H1 (cell line): Measurements from ENCODE around the gene CSNK1D.

Source experiments
- CHD2 ChIP-seq: IDR thresholded peaks from 2 replicates; pipeline ENCODE4 v1.6.1; 2012; ENCODE audit warnings: low read length, improper control_type of control experiment
- EZH2 ChIP-seq: fragments of 200-600 bp; sonication (generic); IDR thresholded peaks from 2 replicates; pipeline ENCODE4 v1.7.1; 2012; ENCODE audit warnings: low read depth, mild to moderate bottlenecking, moderate library complexity, low read length, inconsistent platforms; ENCODE audit not compliant: severe bottlenecking
- GABPA ChIP-seq: IDR thresholded peaks from 2 replicates; pipeline ENCODE4 v1.6.1; 2011; ENCODE audit warnings: mild to moderate bottlenecking, low read length, moderate library complexity, borderline replicate concordance; ENCODE audit not compliant: insufficient read depth
- HDAC6 ChIP-seq: IDR thresholded peaks from one replicate; pipeline ENCODE4 v1.7.1; 2012; ENCODE audit warnings: low read depth, mild to moderate bottlenecking, inconsistent platforms, low read length, moderate library complexity
- POLR2A ChIP-seq, 2 experiments: IDR thresholded peaks; 1 replicate in 1 of 2; 2 replicates in 1 of 2; pipeline ENCODE4 v1.6.1; 2011; ENCODE audit warnings: low read depth in 2 of 2, low read length in 2 of 2, mild to moderate bottlenecking in 2 of 2; ENCODE audit errors: control extremely low read depth in 1 of 2
- POLR2AphosphoS5 ChIP-seq: IDR thresholded peaks from 2 replicates; pipeline ENCODE4 v1.6.1; 2011; ENCODE audit warnings: low read depth, low read length
- SAP30 ChIP-seq: fragments of 300-600 bp; sonication (generic); IDR thresholded peaks from 2 replicates; pipeline ENCODE4 v1.7.1; 2012; ENCODE audit warnings: low read length, moderate library complexity, mild to moderate bottlenecking, inconsistent platforms; ENCODE audit not compliant: insufficient read depth, insufficient replicate concordance
- SIRT6 ChIP-seq: IDR thresholded peaks from one replicate; pipeline ENCODE4 v1.7.1; 2012; ENCODE audit warnings: low read length, inconsistent platforms
- TBP ChIP-seq: IDR thresholded peaks from 2 replicates; pipeline ENCODE4 v1.6.1; 2011; ENCODE audit warnings: low read depth, low read length, improper control_type of control experiment
- ZNF274 ChIP-seq: IDR thresholded peaks from 2 replicates; pipeline ENCODE4 v1.7.0; 2012; ENCODE audit warnings: low read length, borderline replicate concordance; ENCODE audit errors: extremely low read depth
- TF ChIP-seq, protein P1 (sequence below), 3 experiments: IDR thresholded peaks; 1 replicate in 2 of 3; 2 replicates in 1 of 3; pipeline versions ENCODE4 v1.5.1 to v1.6.1; 2011; ENCODE audit warnings: low read length in 3 of 3, mild to moderate bottlenecking in 3 of 3, inconsistent platforms in 2 of 3, low read depth in 1 of 3, moderate library complexity in 1 of 3; ENCODE audit not compliant: insufficient read depth in 1 of 3; ENCODE audit errors: control extremely low read depth in 1 of 3
- TF ChIP-seq, protein P2 (sequence below): IDR thresholded peaks from 2 replicates; pipeline ENCODE4 v1.6.1; 2012; ENCODE audit warnings: inconsistent platforms
- TF ChIP-seq, protein P3 (sequence below): IDR thresholded peaks from 2 replicates; pipeline ENCODE4 v1.6.1; 2012; ENCODE audit warnings: inconsistent platforms

DNA sequence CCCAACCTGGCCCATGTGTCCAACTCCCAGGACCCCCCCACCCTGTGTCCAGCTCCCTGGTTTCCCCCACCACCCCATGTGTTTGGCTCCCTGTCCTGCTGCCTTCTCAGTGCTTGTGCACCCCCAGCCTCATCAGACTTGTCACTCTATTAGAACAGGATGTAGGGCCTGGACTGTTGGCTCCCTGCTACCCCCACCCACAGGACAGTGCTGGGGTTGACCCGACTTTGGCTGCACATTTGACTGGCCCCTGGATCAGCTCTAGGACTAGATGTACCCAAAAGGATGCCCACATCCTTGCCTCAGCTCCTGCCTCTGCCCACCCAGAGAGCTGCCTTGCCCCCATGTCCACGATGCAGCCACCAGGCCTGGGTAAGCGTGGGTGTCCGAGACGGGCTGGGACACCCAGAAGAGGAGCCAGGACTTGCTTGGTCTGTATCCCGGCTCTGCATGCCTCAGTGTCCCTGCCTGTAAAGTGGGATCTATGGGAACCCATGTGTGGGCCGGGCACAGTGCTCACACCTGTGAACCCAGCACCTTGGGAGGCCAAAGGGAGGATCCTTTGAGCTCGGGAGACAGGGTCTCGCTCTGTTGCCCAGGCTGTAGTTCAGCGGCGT is 59.4 kb downstream of the CSNK1D start:
- TF ChIP-seq TBP (no peak), POLR2AphosphoS5 (no peak), CHD2 (no peak), ZNF274 (no peak), GABPA (no peak), POLR2A (IDR thresholded peaks at IDR 0.05; ENCODE audit: control extremely low read depth in 1 of 2, low read depth in 2 of 2, low read length in 2 of 2) (no peak), HDAC6 (no peak), EZH2 (no peak), SIRT6 (no peak), SAP30 (no peak)
- TF ChIP-seq, protein P1, sequence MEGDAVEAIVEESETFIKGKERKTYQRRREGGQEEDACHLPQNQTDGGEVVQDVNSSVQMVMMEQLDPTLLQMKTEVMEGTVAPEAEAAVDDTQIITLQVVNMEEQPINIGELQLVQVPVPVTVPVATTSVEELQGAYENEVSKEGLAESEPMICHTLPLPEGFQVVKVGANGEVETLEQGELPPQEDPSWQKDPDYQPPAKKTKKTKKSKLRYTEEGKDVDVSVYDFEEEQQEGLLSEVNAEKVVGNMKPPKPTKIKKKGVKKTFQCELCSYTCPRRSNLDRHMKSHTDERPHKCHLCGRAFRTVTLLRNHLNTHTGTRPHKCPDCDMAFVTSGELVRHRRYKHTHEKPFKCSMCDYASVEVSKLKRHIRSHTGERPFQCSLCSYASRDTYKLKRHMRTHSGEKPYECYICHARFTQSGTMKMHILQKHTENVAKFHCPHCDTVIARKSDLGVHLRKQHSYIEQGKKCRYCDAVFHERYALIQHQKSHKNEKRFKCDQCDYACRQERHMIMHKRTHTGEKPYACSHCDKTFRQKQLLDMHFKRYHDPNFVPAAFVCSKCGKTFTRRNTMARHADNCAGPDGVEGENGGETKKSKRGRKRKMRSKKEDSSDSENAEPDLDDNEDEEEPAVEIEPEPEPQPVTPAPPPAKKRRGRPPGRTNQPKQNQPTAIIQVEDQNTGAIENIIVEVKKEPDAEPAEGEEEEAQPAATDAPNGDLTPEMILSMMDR (IDR thresholded peaks at IDR 0.05; ENCODE audit: control extremely low read depth in 1 of 3, insufficient read depth in 1 of 3, low read depth in 1 of 3, low read length in 3 of 3): no peak
- TF ChIP-seq, protein P2, sequence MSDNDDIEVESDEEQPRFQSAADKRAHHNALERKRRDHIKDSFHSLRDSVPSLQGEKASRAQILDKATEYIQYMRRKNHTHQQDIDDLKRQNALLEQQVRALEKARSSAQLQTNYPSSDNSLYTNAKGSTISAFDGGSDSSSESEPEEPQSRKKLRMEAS: no peak
- TF ChIP-seq, protein P3, sequence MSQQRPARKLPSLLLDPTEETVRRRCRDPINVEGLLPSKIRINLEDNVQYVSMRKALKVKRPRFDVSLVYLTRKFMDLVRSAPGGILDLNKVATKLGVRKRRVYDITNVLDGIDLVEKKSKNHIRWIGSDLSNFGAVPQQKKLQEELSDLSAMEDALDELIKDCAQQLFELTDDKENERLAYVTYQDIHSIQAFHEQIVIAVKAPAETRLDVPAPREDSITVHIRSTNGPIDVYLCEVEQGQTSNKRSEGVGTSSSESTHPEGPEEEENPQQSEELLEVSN: no peak
